ENCODE data around the gene TIFAB.
A peak's percentile ranks its signal among the peaks of the same experiment; 100 is the strongest.

Gene TIFAB

DNA sequence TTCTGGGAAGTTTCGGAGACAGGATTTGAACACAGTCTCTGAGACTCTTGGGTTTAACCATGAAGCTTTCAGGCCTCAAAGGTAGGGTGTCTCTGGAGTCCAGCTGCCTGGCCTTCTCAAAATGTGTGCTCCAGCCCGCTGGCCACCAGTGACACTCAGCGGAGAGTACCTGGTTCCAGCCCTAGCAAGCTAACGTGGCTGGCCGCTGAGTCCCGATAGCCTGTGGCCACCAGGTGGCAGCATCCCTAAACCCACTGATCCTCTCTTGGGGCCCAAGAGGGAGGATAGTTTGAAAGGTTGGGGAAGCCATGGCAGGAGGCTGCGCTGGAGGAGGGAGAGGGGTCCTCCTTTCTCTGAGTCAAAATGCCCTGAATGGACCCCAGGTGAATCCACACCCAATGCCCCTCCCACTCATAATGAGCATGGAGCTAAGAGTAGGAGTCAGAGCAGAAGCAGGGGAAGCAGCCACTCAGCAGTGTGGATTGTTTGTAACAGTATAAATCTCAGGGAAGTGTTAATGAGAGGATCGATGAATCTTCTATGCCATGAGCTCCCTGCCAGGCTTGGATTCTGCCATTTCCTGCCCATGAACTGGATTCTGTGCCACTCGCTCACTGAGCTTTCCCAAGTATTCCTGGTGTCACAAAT is 5.4 kb upstream of the TIFAB start:
- peak in 1 of 2 experiments; percentile 65 for DNase-seq

DNA sequence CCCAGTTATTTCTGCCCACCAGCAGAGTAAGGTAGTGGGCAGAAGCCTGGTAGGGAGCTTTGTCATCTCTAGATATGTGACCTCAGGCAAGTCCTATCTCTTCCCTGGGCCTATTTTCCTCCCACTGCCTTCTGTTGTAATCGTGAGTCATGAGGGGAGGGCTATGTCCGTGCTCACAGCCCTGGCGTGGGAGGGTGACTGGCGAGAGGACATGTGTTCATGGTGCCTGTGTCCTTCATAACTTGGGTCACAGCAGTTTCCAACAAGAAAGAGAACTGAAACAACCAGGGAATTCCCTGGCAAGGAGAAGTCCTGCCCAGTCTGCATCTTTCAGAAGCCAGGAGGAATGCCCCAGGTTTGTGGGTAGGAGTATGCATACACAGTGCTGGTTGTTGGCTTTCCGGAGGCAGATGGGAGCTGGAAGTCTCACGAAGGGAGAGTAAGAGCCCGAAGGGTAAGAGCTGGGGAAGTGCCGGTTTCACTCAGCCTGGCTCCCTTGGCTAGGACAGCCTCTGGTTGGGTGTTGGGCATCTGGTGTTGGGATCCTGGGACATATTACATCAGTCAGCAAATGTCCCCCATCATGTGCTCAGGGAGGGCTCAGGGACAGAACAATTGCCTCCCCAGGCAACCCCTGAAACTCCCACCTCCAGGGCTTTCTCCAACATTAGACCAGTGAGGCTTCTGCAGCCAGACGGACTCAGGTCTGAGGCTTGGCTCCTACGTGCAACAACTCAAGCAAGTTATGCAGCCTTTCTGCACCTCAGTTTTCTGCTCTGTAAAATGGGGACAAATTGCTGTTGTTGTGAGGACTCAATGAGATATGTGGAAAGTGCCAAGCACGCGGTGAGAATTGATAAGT is 4.3 kb upstream of the TIFAB start:
- DNase-seq, result no peak

DNA sequence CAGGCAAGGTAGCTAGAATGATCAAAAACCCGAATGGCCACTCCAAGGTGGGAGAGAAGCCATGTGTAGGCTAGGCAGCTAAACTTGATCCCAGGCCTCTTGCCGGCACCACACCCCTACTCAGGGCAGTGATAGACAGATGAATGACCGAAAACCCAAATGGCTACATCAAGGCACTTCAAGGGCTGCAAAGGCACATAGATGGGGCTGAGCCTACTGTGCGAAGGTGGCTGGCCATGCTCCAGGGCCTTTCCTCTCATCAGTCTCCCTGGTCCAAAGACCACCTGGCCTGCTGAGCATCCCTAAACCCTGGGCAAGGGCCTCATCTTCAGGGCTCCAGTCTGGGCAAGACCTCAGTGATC is 3.7 kb upstream of the TIFAB start:
- no peak for DNase-seq

DNA sequence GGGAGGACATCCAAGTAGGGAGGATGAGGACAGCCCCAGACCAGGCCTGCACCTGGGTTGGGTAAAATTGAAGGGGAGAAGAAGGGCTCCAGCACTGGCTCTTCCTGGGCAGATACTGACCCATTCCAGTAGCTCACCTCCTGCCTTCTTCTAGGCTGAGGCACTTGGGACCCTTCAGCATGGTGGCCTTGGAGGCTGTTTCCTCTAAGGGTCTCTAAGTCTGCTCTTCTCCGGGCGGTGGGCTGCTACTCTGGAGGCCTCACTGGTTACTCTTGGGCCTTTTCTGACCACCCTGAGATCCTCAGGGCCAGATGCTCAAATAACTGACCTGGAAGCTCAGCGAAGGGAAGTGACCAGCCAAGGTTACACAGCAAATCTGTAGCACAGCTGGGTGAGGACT is 2.8 kb upstream of the TIFAB start:
- DNase-seq, result no peak

DNA sequence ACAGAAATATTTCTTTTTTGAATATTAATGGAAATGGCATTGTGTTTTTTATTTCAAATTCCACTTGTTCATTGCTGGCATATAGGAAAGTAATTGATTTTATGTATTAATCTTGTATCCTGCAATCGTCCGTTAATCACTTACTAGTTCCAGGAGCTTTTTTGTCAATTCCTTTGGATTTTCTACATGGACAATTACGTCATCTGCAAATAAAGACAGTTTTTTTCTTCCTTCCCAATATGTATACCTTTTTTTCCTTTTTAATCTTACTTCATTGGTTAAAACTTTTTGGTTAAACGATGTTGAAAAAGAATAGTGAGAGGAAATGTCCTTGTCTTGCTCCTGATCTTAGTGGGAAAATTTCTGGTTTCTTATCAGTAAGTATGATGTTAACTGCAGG is 1.5 kb upstream of the TIFAB start:
- no peak for DNase-seq

DNA sequence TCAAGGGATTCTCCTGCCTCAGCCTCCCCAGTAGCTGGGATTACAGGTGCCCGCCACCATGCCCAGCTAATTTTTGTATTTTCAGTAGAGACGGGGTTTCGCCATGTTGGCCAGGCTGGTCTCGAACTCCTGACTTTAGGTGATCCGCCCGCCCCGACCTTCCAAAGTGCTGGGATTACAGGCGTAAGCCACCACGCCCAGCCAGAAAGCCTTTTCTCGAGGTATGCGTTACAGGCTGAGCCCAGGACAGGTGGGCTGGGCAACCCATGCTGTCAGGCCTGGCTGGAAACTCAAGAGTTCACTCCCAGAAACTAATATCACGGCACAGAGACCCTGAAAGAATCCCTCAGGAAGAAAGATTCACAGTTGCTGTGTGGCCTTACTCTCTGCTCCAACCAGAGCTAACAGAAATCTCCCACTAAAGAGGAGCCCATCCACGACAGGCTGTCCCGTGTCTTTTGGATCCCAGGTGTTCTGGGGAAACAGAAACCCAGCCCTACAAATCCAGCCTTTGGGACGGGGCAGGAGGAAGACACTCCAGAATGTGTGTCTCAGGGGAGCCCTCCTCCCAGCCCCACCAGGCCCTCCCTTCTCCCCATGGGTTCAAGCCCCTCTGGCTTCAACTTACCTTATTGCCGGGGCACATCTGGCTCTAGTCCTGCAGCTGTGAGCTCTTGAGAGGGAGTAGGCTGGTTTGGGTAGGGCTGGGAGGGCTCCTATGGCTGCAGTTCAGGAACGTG is 400 bp downstream of the TIFAB start:
- DNase-seq, result no peak

DNA sequence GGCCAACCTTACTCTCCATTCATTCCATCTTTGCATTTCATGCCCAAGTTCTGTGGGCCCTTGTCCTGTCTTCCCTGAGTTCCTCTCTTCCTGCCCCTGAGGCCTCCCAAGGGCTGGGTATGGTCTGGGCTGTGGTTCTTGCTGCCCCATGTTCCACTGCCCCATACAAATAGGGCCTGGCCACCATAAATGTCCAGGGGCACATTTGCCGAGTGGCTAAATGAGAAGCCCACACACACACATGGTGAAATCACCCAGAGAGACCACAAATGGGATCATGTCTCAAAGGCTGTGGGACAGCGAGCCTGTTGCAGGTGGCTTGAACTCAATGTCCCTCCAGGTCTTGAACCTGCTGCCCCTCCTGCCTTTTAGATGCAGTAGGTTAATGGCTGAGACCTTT is 1.2 kb downstream of the TIFAB start:
- DNase-seq, result no peak

DNA sequence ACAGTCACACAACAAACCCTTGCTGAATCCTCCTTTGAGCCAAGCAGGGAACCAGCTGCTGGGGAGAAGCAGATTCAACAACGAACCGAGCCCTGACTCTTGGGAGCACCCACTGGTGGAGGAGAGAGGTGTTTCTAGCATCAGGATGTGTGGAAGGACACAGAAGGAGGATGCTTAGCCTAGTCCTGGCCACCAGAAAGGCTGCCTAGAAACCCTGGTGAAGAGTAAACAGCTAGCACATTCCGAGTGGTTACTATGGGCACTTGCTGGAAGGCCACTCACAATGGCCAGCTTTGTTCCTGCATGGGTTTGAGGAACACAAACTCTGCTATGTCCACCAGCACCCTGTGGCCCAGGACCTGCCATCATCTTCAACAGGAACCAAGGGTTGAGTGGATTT is 1.8 kb downstream of the TIFAB start:
- DNase-seq, result no peak

DNA sequence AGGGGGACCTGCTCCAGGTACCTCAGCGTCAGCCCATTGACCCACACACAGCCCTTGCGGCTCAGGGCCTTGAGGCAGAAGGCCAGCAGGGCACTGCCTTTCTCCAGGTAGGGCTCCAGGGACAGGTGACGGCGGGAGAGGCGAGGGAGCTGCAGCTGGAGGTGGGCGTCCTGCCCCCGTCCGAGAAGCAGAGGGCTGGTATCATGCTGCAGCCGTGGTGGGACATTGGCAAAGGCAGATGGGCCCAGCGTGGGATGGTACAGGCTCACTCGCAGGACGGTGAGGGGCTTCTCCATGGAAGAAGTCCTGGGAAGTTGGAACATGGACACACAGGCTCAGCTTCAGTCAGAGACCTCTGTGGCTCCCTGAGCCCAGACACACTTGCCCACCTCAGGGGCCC is 2.5 kb downstream of the TIFAB start:
- no peak for DNase-seq

DNA sequence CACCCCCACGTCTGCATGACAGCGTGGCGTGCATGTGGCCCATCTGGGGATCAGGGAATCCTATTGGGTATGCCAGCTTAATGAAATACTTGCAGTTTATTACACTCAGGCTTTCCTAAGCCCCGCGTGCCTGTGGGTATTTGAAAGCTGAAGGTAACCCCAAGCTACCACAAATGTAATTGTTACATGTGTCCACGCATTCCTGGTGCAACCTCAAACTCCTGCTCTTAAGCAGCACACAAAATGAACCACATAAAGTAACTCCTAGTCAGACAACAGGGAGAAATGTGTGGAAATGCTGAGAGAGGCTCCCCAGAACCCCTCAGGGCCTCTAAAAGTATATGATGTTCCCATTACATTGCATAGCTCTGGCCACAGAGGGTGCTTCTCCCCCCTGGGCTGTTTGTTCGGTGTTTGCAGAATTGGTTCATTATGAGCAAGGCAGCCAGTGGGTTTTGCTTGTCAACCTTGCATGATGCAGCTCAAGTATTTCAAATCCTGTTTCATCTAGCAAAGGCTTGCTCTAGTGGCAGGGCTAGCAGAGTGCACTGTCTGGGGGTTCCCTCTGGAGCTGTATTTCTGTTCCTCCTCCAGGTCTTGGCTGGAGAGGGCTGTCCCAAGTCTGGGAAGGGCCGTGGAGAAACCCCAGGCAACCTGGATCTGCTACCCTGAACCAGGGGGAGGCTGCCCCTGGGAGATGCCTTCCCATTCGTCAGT is 3.2 kb downstream of the TIFAB start:
- no peak for DNase-seq

DNA sequence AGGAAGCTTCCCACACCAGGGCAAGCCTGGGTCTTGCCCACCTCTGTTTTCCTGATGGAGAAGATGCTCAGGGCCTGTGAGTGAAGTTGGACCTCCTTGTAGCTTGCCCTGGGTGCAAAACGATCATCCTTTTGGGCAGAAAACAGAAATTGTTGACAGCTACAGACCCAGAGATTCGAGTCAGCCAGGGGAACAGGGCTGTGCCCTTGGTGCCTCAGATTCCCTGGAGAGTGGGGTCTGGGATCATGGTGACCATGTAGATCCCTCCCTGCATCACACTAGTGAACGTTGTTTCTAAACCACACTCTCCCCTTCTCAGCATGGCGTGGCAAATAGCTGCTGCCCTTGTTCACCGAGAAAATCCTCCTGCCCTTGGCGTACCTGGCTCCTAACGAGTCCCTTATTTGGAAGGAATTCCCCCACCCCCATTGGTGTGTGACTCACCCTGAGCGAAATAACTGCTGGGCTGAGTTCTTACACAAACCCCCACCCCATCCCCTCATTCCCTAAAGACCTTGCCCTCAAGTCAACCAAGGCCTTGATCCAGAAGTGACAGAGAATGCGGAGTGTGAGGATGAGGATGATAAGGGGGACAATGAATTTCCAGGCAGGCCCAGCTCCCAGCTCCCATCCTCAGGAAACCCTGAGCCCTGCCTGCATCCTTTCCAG is 3.9 kb downstream of the TIFAB start:
- no peak for DNase-seq

DNA sequence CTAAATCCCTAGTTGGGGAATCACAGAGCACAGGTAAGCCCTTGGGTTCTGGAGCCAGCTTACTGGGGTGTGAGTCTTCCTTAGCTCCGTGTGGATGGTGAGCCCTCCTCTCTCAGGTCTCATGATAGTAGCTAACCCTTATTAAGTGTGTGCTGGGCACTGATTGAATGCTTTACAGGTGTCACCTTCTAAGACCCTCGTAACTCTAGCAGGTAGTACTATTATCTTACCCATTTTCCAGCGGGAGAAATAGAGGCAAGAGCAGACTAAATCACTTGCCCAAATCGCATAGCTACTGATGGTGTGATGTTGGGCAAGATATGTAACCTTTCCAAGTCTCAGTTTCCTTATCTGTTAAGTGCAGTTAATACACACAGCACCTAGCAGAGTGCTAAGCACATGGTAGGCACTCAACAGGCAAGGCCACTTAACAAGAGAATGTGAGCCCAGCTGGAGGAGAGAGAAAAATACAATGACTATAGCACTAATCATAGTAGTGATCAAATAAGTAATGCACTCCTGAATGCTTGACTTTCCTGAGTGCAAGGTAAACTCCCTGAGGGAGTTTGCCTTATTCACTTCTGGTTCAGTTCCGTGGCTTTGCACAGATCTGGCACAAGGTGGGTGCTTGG is 4.7 kb downstream of the TIFAB start, which contains the start of gene DCANP1:
DCANP1 (minus strand) TSS at position 51 of the 632 bp plus-strand sequence. CDS start 240 bp downstream, outside the sequence.
- no peak for DNase-seq

DNA sequence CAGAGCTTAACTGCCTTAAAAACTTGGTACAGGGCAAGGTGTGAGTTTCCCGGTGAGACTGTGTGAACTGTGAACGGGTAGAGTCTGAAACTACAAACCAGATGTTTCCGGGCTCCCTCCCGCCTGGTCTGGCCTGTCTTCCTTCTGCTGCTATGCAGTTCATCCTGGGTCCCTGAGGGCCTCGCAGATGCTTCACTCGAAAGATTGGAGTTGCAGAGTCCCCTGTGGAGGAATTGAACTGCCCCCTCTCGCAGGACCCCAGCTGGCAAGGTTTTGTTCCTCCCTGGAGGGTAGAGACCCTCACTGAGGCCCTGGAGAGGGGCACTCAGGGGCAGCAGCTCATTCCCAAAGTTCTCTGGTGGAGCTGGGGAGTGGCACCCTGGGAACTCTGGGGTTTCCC is 5.5 kb downstream of the TIFAB start:
- no peak for DNase-seq

DNA sequence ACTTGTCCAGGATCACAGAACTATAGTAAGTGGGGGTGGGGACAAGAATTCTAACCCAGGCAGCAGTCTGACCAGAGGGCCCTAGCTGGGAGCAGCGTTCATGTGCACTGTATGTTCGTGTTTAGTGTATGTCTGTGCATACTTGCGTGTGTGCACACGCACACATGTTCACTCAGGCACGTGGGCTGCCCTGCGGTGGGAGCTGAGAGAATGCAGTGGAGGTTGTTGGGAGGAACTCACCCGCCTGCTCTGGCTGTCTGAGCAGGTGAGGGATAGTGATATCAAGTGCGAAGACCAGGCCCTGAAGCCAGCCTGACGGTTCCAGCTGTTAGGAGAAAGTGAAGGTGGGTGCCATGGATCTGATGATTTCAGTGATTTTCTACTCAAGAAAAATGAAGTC is 5.9 kb downstream of the TIFAB start:
- DNase-seq, result no peak

DNA sequence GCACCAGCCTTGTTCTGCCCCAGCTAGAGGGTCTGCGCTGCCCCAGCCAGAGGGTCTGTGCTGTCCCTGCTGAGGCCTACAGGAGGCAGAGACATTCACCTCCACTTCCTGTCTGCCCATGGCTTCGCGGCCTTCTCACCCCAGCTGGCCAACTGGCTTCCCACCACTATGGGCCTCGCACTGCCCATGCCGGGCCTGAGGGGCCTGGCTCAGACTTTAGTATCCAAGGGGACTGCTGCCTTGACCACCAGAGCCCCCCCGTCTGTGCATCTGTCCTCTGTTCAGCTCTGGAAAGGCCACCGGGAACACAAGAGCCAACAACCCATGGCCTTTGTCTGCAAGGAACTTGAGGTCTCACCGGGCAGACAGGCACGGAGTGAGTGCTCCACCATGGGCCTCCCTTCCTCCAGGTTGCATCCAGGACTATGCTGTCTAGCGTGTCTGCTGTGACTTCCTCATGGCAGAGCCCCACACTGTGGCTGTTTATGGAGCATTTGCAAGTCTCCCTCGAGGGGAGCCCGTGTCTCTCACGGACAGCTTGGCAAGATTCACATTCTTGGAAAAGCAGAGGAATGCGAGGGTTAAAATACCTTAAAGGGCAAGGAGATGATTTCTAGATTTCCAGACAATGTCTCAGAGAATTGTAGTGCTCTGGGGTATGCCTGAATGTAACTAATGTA is 6.7 kb downstream of the TIFAB start:
- DNase-seq, result no peak

DNA sequence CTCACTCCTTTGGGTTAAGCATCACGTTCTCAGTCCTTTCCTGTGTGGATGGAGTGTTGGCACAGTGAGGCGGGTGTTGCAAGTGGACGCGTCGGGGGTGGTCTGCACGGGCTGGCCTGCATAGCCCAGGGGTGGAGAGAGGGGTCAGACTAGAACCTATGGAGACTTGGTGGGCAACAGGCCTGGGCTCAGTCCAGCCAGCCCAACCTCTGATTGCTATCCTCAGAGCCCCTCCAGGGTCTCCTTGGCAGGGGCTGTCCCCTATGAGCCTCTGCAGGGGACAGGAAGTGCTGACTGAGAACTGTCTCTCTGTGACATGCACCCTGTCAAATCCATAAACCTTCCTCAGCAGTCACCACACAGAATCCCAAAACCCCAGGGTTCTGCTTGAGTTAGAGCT is 7.3 kb downstream of the TIFAB start:
- DNase-seq, result no peak

DNA sequence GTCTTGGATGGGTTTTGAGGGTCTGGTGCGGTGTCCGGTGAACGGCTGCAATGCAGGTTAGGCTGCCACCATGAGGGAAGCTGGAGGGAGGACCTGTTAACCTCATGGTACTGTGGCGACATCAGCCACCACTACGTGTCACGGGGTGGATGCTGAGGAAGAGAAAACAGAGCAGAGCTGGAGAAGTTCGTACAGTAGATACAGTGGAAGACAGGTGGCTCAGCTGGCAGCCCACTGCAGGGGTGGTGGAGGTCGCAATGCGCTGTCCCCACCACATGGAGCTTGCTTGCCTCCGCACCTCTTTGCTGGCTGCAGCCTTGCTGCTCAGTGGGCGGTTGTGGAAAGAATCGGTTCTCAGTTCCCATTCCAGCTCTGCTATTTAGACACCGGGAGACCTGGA is 7.8 kb downstream of the TIFAB start:
- no peak for DNase-seq

DNA sequence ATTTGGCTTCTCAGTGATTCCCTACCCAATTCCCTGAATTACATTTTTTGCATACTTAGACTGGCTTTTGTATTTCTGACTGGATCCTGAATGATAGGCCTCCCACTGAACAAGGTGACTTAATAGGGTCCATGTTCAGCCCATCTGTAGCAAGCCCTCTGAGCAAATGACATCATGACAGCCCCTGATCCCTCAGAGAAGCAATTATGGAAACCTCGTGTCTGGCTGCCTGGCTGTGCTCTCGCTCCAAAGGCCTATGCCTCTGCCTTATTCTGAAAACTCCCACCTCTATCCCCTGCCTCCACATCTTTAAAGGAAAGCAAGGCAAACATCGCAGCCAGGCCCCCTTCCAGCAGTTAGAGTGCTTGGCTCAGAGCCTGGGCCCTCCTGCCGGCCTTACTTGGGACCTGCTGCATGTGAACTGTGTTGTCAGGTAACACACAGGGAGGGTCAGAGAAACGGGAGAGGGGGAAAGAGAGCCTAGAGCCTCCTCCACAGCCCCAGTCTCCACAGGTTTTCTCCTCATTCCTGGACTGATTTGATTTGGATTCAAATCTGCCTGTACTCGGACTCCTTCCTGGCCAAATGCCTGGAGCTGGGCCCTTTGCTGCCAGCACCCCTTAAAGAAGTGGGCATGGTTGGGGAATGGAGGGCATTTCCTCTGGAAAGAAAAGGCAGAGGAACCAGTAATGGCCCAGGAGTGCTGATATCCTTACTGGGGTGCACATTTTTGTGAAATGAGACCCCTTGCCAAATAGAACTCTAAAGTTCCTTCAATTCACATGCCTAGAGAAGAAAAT is 8.8 kb downstream of the TIFAB start:
- no peak for DNase-seq

DNA sequence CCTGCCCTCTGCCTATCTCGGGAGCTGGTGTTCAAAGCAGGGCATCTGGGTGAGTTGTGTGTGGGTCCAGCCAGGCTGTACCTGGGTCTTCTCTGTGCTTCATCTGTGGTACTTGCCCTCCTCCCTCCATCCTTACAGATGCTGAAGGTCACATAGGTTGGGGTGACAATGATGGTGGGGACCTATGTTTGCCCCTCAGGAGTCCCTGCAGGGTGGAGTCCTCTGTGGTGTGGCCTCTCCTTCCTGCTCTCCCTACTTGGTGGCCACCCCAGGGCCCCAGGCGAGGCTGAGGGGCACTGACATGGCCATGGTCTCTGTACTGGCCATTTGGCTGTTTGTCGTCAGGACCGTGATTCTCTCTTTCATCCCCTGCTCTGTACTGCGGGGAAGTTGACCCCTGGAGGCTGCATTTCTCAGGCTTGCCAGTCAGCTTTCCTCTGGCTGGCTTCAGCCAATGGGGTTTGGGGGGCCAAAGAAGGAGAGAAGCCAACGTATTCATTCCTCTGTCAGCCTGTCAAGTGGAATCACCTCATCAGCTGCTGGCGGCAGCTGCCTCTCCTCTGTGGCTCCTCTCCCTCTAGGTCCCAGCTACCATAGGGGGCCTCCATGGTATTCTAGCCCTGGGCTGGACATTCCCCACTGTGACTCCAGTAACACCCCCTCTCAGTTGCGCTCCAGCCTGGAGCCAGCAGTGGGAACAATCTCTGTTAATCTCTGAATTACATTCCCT is 9.6 kb downstream of the TIFAB start:
- no peak for DNase-seq

DNA sequence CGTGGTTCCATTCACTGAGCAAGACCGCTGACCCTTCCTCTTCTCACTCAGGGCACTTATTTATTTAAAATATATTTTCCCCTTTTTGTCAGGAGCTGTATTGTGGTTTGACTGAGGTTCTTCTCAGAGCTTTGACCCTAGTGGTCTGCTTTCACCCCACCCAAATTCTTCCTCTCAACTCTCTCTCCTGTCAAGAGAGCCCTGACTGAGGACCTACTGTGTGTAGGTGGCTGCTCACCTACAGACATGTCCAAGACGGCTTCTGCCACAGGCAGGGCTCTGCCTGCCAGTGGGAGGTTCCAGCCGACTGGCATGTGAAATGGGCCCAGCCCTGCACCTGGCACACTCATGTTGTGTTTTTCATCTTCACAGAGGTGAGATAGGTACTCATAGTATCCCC is 10.2 kb downstream of the TIFAB start:
- DNase-seq, result no peak

Data from SW 1271 (cell line).